Measurements from ENCODE around the gene THADA. TPM values are rescaled to one million over a fixed set of nuclear protein-coding genes. Genes with fewer than 3 reads are reported as not detected.

THADA gene
- polyA plus RNA-seq, 1 donor (not counting 4 experiments of a cell fraction or from before 2014, with no cell fraction given) = 22.6 TPM

DNA sequence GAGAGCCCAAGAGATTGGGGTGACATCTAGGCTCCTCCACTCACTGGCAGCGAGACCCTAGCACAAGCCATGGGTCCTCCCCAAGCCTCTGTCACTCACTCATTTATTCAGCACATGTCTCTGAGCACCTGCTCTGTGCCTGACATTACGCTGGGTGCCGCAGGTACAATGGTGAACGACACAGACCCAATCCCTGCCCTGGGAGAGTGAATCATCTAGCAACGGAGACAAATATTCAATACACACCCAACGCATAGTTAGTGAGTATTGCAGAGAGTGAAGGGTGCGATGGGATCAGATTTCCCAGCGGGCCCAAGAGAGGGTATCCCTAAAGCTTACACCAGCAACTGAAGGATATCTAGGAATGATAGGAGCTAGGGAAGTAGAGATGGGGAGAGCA, 414.9 kb downstream of the THADA start:
- dilution Hi-C loops (cut with MboI; ENCODE audit: extremely low pct_ligation_motif_present, low sequenced_read_pairs) = no loop called here

More for the DNA sequence above, 414.9 kb downstream of the THADA start:
- peak overlapping the region; percentile 13 for H3K4me2 ChIP-seq (ENCODE audit: control insufficient read depth, extremely low read depth, insufficient read depth, low read depth, low read length)
- no peaks in the 10 kb centered on the region for H3K9me3 ChIP-seq (ENCODE audit: control insufficient read depth, low read depth, low read length)
- H3K79me2 ChIP-seq (ENCODE audit: control insufficient read depth, insufficient read depth, low read length) = no peaks in the 10 kb centered on the region
- peak overlapping the region; percentile 10 for H3K9ac ChIP-seq (ENCODE audit: control insufficient read depth, extremely low read depth, insufficient read depth, low read length)
- H4K20me1 ChIP-seq (ENCODE audit: control insufficient read depth, extremely low read depth, insufficient read depth, low read length) = no peaks in the 10 kb centered on the region
- no peaks in the 10 kb centered on the region for H3K27me3 ChIP-seq (ENCODE audit: control insufficient read depth, extremely low read depth, insufficient read depth, low read length)
- TF ChIP-seq EZH2 (IDR thresholded peaks at IDR 0.05; ENCODE audit: low read length) = no peak
- TF ChIP-seq, protein P1, sequence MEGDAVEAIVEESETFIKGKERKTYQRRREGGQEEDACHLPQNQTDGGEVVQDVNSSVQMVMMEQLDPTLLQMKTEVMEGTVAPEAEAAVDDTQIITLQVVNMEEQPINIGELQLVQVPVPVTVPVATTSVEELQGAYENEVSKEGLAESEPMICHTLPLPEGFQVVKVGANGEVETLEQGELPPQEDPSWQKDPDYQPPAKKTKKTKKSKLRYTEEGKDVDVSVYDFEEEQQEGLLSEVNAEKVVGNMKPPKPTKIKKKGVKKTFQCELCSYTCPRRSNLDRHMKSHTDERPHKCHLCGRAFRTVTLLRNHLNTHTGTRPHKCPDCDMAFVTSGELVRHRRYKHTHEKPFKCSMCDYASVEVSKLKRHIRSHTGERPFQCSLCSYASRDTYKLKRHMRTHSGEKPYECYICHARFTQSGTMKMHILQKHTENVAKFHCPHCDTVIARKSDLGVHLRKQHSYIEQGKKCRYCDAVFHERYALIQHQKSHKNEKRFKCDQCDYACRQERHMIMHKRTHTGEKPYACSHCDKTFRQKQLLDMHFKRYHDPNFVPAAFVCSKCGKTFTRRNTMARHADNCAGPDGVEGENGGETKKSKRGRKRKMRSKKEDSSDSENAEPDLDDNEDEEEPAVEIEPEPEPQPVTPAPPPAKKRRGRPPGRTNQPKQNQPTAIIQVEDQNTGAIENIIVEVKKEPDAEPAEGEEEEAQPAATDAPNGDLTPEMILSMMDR (optimal IDR thresholded peaks at IDR 0.05 in 1 of 3, IDR thresholded peaks at IDR 0.05 in 1 of 3, conservative IDR thresholded peaks at IDR 0.05 in 1 of 3; ENCODE audit: extremely low read depth in 1 of 3, insufficient read depth in 2 of 3, low read length in 3 of 3) = peak in 1 of 3 experiments; percentile 14
- H2AFZ ChIP-seq (ENCODE audit: control insufficient read depth, low read length) = no peak overlapping the region
- H3K27ac ChIP-seq (ENCODE audit: control insufficient read depth, insufficient read depth, low read length) = peak overlapping the region; percentile 51
- no peak overlapping the region for H3K4me3 ChIP-seq (ENCODE audit: control insufficient read depth in 2 of 3, extremely low read depth in 1 of 3, insufficient read depth in 2 of 3, low read depth in 1 of 3, low read length in 3 of 3)
- FAIRE-seq (no peak), DNase-seq (ENCODE audit: low read depth, low spot score) (no peak)
- H3K36me3 ChIP-seq (ENCODE audit: control insufficient read depth in 2 of 2, extremely low read depth in 1 of 2, insufficient read depth in 2 of 2, low read length in 2 of 2) = no peaks in the 10 kb centered on the region
- peaks cover 41% of the 10 kb centered on the region for H3K4me1 ChIP-seq (ENCODE audit: control insufficient read depth, extremely low read depth, insufficient read depth, low read length)
- no peaks in the 10 kb centered on the region for H3K9me1 ChIP-seq (ENCODE audit: control insufficient read depth, extremely low read depth, insufficient read depth, low read length)

Small RNAs within 50 kb of the gene (small RNA-seq; reads per million reads assigned to genes)
- gene RF00019 (ENCODE audit: insufficient read length in 3 of 3, low read depth in 3 of 3, low replicate concordance in 1 of 3) (0 reads per million in 3 experiments), gene RN7SL531P (ENCODE audit: insufficient read length in 3 of 3, low read depth in 3 of 3, low replicate concordance in 1 of 3) (0 reads per million in 3 experiments), gene RNU6-958P (ENCODE audit: insufficient read length in 3 of 3, low read depth in 3 of 3, low replicate concordance in 1 of 3) (0 to 5.0 (median 2.3) reads per million in 3 experiments)

Other genes with a start within 250 kb of the THADA start
- 0.84 to 1.3 TPM (median 1.0 TPM) in 3 replicates for gene PLEKHH2, start 41.2 kb upstream of the THADA start, polyA plus RNA-seq
- 0.17 to 0.28 TPM (median 0.23 TPM) in 3 replicates for gene C1GALT1C1L, start 80.4 kb upstream of the THADA start, polyA plus RNA-seq
- gene DYNC2LI1, start 178.0 kb upstream of the THADA start, polyA plus RNA-seq = 12.1 to 29.9 TPM (median 16.4 TPM) in 3 replicates
- gene ABCG5, start 242.8 kb upstream of the THADA start, polyA plus RNA-seq = not detected in 3 replicates
- not detected in 3 replicates for gene ABCG8, start 242.9 kb upstream of the THADA start, polyA plus RNA-seq

Measured in keratinocyte (primary cell).